Medulla oblongata (tissue), 1 donor: ENCODE data around the gene AQP1.
A peak's percentile ranks its signal among the peaks of the same experiment; 100 is the strongest.

Experiments
- DNase-seq: peaks from one replicate; pipeline ENCODE4 v3.0.0-alpha.2; 2015; ENCODE audit errors: extremely low spot score

AQP1 gene

DNA sequence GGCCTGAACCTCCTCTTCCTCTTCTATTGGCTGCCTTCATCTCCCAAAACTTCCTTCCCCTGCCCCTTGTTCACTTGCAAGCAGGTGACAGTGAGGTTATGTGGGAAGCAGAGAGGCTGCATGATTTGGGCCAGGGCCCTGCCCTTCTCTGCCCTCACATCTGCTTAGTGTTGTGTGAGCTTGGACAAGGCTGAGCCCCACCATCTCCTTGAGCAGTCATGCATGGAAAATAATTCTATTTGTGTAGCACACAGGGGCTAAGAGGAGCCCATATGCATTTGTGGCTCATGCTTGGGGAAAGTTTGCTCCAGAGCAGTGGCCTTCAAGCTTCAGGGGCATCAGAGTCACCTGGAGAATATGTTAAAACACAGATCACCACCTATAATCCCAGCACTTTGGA is 26.8 kb upstream of the AQP1 start:
- no peak for DNase-seq

DNA sequence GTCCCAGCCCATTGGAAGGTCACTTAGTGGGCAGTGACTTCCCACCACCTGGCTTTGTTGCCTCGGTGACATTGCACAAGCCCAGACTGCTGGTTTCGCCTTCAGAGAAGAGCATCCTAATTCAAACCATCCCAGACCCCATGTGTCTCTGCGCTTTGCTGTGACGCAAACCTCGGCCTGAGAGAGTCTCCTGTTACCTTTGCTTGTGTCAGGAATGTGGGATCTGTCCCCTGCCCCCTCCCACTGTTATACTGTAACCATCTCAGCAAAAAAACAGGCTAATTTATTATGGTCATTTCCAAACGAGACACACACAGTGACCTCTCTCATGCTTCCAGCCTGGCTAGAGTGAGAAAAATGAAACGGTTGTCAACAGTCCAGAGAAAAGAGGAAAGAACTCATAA is 25.0 kb upstream of the AQP1 start:
- DNase-seq = no peak

DNA sequence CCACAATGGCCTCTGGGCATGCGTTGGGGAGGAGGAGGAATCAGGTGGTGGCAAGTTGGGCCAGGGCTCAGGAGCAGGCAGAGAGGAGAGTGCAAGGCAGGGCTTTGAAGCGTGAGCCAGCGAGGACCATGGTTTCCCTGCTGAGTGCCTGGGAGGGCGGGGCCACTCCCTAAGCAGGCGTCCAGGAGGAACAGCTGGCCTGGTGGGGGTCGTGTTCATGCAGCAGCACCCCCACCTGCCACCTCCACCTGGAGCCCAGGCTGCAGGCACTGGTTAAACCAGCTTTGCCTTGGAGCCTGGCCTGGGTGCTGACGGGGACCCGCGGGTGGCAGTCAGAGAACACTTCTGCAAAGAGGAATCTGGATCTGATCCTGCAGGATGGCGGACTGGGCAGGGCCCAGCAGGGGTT is 24.2 kb upstream of the AQP1 start:
- no peak for DNase-seq

DNA sequence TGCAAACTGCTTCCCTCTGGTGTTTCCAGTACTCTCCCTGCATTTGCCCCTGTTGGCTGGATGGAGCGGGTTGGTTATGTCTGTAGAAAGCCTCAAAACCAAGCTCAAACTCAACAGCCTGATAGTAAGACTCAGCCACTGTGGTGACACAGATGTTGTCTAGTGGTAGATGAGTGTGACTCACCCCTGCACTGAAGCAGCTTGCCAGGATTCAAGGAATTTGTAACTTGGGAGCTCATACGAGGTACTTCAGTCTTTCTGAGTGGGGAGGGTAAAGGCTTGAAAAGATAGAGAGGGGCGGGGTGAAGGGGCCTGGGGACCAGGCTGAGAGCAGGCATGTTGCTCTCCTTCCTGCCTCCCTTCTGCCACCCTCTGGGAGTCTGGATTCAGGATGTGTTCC is 22.9 kb upstream of the AQP1 start:
- no peak for DNase-seq

DNA sequence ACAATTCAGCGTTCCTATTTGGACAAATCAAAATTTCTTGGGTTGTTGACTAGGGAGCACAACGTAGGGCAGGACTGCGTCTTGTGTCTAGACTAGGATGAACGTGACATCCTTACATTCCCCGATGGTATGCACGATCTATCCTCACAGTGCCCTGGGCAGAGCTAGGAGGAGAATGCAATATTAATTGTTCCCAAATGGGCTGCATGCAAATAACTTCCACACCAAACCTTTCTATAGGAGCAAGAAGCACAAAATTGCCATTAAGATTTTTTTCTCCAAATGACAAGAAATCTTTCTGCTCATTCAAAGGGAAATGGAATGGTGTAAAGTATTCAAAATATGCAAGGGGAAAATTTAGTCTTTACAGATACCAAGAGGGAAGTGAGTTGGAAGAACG is 21.4 kb upstream of the AQP1 start:
- no peak for DNase-seq

DNA sequence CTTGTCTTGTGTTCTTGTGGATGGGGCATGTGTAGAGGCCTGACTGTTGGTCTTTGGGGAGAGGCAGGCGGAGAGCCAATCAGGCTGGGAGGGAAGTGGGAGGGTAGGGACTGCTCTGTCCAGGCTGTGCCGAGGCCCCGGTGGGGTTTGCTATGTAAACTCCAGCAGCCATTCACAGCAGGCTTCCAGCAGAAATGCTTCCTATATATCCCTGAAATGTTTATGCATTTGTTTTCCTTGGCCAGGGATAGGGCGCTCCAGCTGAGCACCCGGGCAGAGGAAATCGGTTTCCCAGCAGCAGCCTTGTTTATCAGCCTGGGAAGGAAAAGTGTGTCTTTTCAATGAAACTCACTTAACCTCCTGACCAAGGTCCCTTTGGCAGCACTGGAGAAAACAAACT is 18.3 kb upstream of the AQP1 start:
- peak; percentile 65 for DNase-seq

DNA sequence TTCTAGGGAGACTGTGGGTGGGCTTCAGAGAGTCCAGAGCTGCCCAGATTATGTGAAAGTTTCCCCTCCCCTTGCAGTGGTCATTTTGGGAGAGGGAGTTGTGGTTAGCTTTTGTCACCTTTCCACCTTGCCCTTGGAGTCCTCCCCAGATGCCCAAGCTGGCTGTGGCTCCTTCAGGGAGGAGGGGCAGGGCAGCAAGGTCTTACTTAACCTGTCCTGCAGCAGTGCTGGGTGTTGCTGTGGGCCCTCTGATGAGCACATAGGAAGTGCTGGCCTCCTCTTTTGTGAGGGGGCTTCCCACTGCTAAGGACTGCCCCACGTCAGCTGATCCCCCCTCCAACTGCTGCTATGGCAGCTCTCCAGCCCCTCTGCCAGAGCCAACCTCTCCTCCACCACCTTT is 17.6 kb upstream of the AQP1 start:
- no peak for DNase-seq

DNA sequence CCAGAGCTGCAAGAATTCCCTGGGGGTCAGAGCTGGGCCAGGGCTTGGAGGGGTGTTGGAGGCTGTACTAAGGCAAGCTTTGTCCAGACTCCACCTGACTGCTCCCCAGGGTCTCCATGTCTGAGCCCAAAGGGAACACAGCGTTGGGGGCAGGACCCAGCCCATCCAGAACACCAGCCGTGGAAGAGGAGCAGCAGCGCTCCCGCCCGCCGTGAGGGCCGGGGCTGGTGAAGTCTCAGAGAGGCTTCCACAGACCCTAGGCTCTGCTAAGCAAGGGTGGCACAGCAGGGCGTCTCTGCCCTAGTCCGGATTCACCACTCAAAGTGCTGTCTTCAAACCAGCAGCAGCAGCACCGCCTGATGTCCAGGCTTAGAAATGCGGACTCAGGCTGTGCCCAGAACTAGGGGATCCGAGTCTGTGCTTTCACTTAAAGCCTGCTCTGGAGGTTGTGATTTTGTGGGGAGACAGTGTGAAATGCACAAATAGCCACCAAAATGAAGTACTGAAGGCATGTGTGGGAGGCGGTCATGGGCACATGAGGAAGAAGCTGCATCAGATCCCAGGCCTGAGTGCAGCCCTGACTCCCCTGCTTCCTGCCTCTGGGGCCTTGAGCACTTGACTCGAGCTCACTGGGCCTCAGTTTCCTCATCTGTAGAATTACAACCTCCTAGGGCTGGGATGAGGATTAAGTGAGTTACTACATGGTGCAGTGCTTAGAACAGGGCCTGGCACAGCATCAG is 16.6 kb upstream of the AQP1 start:
- DNase-seq = no peak

DNA sequence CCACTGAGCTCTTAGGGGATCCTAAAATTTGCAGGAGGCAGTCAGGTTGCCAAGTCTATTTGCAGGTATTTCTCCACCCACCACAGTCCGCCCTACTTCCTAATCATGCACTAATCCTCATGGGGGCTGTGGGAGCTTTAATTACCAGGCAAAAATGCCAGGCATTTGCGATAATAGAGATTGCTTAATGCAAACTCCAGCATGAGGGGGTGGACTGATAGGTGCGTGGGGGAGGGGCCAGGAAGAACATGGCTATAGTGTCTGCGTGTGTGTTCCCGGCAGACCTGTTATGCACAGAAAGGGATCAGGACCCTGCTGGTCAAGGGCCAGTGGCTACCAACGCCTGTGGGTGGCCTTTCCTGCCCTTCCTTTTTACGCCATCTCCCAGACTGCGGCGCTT is 15.6 kb upstream of the AQP1 start:
- no peak for DNase-seq

DNA sequence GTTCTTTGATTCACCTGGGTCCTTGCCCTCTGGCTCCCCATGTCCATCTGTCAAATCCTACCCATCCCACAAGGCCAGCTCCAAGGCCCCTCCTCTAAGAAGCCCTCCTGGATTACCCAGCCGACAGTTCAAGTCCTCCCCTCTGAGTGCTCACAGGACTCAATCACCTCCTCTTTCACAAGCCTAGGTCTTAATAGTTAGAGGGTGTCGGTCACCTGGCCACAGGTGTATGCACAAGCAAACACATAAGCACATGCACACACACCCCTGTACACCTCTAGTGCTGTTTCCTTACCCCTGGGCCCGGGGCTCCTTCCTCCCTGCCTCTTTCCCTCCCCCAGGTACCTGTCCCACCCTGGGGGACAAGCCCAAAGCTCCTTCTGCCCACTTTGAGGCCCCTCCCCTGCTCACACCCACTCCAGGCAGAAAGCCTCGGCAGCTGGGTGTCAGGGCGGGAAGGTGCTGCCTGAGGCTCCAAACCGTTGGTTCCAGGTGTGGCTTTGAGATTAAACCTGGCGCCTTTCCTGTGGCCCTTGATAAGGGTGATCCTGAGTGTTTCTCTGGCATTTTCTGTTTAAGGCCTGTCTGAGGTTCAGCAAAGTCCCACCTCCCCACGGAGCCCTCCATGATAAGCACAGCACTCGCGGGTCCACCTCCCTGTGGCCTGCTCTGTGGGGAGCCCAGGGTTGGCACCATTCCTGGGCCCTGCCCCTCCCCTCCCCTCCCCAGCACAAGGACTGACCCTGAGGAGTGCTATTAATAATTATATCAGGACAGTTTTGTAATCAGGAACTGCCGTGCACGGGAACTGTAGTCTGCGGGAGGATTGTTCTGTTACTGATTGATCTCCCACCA is 14.6 kb upstream of the AQP1 start:
- no peak for DNase-seq

DNA sequence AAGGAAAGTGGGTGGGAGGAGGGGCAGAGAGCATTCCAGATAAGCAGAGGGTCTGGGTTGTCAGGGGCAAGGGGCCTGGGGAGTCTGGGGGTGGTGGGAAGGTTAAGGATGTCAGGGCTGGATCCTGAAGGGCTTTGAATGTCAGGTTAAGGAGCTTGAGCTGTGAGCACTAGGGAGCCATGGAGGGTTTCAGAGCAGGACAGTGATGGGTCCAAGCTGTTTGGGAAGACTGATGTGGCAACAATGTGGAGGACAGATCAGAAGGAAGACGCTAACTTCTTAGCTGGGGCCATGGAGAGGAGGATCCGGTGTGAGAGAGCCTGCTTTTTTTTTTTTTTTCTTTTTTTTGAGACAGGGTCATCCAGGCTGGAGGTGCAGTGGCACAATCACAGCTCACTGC is 13.9 kb upstream of the AQP1 start:
- DNase-seq = no peak

DNA sequence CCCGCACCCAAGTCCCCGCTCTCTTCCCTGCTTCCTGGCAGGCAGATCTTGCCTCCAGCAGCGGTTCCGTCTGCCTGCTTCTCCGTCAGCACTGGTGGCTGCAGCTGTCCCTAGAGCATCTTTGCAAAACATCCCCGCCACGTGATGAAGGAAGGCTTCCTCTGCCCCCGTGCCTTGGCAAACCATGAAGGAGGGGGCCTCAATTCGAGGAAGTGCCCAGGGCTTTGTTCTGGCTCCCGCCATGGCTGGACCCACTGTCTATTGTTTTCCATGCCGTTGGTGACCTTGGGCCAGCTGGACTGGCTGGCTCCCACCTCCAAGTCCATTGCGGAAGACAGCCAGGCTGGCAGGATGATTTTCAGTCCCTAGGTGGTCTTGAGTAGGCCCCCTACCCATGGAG is 13.2 kb upstream of the AQP1 start:
- no peak for DNase-seq

DNA sequence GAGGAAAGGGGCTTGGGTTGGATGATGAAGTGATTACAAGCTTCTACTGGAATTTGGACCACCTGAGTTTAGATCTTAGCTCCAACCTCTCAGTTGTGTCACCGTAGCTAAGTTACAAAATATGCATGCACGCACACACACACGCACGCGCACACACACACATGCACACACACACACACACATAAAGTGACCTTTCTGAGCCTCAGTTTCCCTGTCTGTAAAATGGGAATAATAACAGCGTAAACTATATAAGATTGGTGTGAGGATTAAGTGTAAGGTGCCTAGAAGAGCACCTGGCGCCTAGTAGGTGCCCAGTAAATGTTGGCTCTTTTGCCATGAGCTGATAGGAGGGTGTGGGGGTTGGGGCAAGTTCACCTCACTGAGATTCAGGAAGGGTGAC is 12.6 kb upstream of the AQP1 start:
- DNase-seq = no peak

DNA sequence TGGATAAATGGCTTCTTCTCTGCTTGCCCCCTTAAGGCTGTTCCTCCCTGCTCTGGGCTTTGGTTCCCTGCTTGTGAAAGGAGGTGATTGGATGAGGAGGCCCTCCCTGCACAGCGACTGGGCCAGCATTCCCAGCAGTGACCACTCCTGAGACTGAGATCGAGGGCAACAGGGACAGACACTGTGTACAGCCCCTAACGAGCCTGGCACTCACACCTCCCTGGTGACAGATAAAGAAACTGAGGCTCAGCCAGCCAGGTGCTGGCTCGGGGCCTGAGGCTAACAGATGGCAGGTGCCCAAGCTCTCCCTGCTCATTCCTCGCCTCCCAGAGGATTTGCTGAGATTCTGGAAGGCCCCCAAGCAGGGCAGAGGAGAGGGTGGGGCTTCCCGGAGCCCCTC is 12.0 kb upstream of the AQP1 start:
- DNase-seq = no peak

DNA sequence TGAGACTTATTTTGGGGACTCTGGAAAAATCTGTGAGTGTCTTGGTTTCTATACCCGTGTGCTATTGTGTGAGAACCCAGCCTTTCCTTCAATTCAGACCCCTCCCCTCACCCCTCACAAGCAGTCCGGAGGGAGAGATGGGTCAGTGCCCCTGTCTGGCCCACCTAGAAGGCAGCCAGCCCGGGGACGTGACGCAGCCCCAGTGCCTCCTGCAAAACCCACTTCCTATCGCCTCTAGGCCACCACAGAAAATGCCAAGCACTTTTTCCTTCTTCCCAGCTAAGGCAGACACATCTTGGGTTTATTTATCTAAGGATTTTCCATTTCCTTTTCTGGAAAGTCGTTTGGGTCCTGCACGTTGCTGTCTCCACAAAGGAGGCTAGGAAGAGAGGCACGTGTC is 11.6 kb upstream of the AQP1 start:
- DNase-seq = no peak

DNA sequence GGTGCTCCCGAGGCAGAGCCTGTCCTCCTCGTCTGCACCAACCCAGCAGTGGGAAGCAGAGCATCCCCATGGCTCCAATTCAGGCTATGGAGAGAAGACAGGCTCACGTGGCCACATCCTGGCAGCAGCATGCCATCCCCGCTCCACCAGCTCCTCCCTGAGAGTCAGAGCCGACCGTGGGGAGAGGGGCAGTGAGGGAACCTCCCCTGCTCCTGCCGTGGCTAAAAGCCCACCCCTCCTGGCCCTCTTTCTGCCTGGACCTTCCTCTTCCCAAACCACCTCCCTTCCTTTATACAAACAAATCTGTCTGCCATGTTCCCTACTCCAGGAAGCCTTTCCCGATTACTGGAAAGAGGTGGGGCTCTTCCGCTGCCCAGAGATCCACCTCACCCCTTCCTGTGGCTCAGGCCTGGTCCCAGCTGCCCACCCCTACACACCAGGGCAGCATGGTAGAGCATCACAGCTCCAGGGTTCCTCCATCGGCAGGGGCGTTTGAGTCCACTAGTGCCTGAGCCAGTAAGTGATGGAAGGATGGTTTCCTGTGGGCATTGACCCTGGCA is 10.8 kb upstream of the AQP1 start:
- no peak for DNase-seq

DNA sequence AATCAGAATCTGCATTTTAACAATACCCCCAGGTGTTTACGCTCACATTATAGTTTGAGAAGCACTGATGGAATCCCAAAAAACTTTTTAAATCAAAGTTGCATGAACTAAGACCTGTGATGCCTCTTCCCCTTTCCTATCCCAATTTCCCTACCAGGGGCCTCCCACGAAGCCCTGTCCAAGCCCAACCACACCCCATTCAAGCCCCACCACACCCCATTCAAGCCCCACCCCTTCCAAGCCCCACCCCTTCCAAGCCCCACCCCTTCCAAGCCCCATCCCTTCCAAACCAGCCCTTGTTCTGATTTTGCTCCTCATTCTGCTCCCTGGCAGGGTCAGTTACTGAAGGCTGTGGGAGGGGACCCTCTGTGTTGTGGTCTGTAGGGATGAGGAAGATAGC is 9.8 kb upstream of the AQP1 start:
- DNase-seq = no peak

DNA sequence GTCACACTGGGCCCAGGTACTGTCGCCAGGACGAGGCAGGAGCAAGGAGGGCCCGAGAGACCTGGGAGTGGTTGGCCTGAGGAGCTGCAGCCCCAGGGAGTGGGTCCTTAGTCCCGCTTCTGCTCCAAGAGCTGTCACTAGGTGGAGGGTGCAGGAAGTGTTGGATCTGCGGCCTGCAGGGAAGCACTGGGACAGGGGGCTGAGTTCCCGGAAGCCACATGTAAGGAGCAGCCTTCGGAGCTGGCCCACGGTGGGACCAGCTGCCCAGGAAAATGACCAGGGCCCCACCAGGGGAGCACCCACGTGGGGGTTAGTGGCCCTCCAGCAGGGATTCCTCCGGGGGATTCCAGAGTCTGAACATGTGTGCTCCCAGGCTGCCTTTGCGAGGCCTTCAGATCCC is 9.2 kb upstream of the AQP1 start:
- no peak for DNase-seq

DNA sequence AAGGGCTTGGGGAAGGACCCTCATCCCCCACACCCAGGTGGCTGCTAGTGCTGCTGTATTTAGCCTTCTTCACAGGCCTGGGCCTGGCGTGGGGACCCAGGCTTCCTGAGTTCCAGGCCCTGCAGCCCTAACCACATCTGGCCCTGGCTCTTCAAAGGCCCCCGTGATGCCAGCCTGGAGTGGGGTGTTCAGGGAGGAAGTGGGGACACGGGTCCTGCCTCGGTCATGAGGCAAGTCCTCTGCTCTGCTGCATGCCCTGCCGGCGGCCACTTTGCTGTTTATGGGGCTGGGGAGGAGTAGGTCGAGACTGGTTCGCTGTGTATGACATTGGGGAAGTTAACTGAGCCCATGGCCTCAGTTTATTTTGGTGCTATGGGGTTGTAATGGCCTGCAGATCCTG is 8.5 kb upstream of the AQP1 start:
- DNase-seq = no peak

DNA sequence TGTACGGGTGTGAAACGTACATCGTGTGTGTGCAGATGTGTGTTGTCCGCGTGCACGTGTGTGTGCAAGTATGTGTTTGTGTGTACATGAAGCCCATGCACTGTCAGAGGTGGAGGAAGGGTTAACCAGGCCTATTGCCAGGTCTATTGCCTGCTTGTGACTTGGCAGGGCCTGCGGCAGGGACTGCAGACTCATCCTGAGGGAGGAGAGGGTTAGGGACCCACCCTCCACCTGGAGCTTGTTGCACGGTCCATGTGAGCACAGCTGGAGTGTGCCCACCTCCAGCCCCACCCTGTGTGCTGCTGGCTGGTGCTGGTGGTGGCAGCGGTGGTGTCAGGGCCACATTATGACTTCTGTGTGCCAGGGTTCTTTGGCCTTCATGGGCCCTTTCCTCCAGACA is 7.1 kb upstream of the AQP1 start:
- DNase-seq = no peak

DNA sequence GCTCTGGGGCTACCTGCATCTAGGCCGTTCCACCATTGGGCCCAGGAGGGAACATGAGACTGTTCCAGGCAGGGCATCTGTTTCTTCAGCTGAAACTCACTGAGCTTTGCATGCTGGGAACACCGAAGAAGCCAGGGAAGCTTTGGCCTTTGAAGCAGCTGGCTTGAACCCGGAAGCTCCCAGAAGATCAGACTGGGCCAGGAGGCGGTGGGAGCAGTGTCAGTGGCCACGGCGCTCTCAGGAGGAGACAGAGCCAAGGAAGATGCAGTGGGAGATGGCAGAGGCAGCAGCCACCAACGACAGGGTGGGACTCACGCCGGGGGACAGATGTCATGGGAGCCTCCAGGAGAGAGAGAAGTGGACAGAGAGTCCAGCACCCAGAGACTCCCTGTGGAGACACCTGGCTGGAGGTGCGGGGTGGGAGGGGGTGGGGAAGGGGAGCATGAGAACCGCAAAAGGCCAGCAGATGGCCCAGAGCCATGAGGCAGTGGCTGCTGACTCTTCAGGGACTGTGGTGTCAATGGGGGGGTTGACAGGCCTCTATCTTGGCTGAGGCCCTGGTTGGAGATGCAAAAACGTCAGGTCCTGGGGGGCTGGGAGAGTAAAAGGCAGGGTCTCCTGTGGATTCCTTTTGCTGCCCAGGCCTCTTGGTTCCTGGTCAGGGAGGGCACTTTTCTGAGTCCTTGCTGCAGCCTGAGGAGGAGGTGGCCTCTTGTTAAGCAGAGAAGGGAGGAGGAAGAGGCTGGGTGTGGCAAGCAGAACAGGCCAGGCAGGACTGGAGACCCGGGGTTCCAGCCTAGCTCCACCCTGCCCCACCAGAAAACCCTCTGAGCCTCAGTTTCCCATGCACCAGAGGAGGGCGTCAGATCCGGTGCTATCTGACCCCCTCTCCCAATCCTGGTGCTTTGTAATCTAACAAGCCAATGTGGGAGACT is 6.3 kb upstream of the AQP1 start:
- no peak for DNase-seq

DNA sequence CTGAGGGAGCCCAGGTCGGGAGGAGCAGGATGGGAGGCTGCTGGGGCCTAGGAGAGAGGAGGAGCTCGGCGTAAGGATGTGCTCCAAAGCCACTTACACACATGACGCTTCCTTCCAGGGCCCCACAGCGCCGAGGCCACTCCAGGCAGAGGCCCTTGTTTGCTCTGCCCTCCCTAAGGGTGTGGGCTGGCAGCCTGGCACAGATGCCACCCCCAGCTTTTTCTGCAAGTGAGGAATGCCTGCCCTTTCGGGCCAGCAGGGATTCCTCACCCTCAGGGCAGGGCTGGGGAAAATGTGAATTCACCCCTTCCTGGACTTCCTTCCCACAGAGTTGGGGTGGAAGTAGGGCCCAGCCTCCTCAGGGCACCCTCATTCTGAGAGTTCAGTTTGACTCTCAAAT is 5.6 kb upstream of the AQP1 start:
- DNase-seq = no peak
